ENCODE data around the gene DENND5B. TPM values are rescaled to one million over a fixed set of nuclear protein-coding genes. Genes with fewer than 3 reads are reported as not detected.

Gene DENND5B
- total and polyA plus RNA-seq, 4 donors: 4.5 to 23.1 (median 9.3) TPM

GRCh38 chr12:31594681-31595080 is 3.7 kb upstream of the DENND5B start:
- H3K27me3 ChIP-seq (ENCODE audit: control insufficient read depth in 4 of 4, insufficient read depth in 4 of 4, low read length in 3 of 4): no peaks in the 10 kb centered on the region
- no peaks in the 10 kb centered on the region for H3K36me3 ChIP-seq (ENCODE audit: control insufficient read depth in 4 of 4, insufficient read depth in 3 of 4, low read depth in 1 of 4, low read length in 3 of 4)
- no peak overlapping the region for H3K4me3 ChIP-seq (ENCODE audit: low read depth in 1 of 3, low read length in 3 of 3)
- H3K9ac ChIP-seq (ENCODE audit: low read depth in 1 of 2, low read length in 2 of 2): no peak overlapping the region
- TF ChIP-seq HNF4G (IDR thresholded peaks at IDR 0.05) (no peak), YY1 (IDR thresholded peaks at IDR 0.05) (no peak), GABPA (IDR thresholded peaks at IDR 0.05 in 1 of 2, conservative IDR thresholded peaks at IDR 0.05 in 1 of 2) (no peak), RAD21 (IDR thresholded peaks at IDR 0.05) (no peak), HNF4A (conservative IDR thresholded peaks at IDR 0.05) (no peak), JUND (IDR thresholded peaks at IDR 0.05) (no peak), RXRA (IDR thresholded peaks at IDR 0.05) (no peak), REST (IDR thresholded peaks at IDR 0.05) (no peak), TAF1 (conservative IDR thresholded peaks at IDR 0.05) (no peak), NR2F2 (IDR thresholded peaks at IDR 0.05) (no peak), ZBTB33 (IDR thresholded peaks at IDR 0.05) (no peak), SP1 (IDR thresholded peaks at IDR 0.05) (no peak), EGR1 (IDR thresholded peaks at IDR 0.05; ENCODE audit: low read depth in 2 of 2) (no peak), FOXA1 (IDR thresholded peaks at IDR 0.05) (no peak)
- TF ChIP-seq, protein P1, sequence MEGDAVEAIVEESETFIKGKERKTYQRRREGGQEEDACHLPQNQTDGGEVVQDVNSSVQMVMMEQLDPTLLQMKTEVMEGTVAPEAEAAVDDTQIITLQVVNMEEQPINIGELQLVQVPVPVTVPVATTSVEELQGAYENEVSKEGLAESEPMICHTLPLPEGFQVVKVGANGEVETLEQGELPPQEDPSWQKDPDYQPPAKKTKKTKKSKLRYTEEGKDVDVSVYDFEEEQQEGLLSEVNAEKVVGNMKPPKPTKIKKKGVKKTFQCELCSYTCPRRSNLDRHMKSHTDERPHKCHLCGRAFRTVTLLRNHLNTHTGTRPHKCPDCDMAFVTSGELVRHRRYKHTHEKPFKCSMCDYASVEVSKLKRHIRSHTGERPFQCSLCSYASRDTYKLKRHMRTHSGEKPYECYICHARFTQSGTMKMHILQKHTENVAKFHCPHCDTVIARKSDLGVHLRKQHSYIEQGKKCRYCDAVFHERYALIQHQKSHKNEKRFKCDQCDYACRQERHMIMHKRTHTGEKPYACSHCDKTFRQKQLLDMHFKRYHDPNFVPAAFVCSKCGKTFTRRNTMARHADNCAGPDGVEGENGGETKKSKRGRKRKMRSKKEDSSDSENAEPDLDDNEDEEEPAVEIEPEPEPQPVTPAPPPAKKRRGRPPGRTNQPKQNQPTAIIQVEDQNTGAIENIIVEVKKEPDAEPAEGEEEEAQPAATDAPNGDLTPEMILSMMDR (IDR thresholded peaks at IDR 0.05; ENCODE audit: low read depth, low read length, missing input control): no peak
- peaks cover 0 to 7% (median 2%) of the 10 kb centered on the region in 4 donors for H3K4me1 ChIP-seq (ENCODE audit: control insufficient read depth in 4 of 4, insufficient read depth in 4 of 4, low read length in 3 of 4)
- H3K27ac ChIP-seq (ENCODE audit: low read depth in 1 of 2, low read length in 2 of 2): no peak overlapping the region
- no peaks in the 10 kb centered on the region for H3K9me3 ChIP-seq (ENCODE audit: control insufficient read depth in 4 of 4, low read length in 3 of 4)
- 81% methylated on average over 5 of the region's 5 CpGs for WGBS
- DNase-seq (ENCODE audit: low spot score): no peak

DNA sequence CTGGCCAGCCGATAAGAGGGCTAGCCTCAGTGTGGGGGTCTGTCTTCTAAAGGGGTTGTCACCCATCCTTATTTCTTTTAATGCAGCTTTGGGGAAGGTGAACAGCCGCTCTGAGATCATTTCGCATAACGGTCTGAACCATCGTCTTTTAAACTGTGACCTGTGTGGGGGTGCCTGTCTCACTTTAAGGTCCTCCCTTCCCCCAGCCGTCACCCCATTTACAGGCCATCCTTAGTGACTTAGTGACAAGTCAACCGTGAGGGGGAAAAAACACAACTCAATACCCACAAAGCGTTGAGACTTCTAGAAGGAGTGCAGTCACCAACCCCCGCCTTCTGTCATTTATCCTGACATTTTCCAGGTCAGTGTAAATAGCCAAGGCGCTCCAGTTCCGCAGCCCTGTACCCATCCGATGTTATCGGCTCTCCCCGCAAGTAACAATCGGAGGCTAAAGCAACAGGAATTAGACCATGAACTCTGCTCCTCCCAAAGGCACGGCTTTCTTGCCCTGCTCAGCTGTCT is 505 bp upstream of the DENND5B start:
- H3K4me3 ChIP-seq (ENCODE audit: low read depth in 1 of 3, low read length in 3 of 3): peak overlapping the region; percentile 73 to 93 (median 77)
- H3K27me3 ChIP-seq (ENCODE audit: control insufficient read depth in 4 of 4, insufficient read depth in 4 of 4, low read length in 3 of 4): no peaks in the 10 kb centered on the region
- no peak for DNase-seq (ENCODE audit: low spot score)
- H3K36me3 ChIP-seq (ENCODE audit: control insufficient read depth in 4 of 4, insufficient read depth in 3 of 4, low read depth in 1 of 4, low read length in 3 of 4): no peaks in the 10 kb centered on the region
- H3K9ac ChIP-seq (ENCODE audit: low read depth in 1 of 2, low read length in 2 of 2): peak overlapping the region; percentile 10 to 77
- TF ChIP-seq RAD21 (IDR thresholded peaks at IDR 0.05): peak in 1 of 2 donors; percentile 42
- TF ChIP-seq RXRA (IDR thresholded peaks at IDR 0.05): peak in 1 of 2 donors; percentile 2
- no peak for TF ChIP-seq MAX (IDR thresholded peaks at IDR 0.05)
- no peak for TF ChIP-seq TAF1 (conservative IDR thresholded peaks at IDR 0.05)
- peak in 1 of 2 donors; percentile 5 for TF ChIP-seq HNF4A (conservative IDR thresholded peaks at IDR 0.05)
- TF ChIP-seq REST (IDR thresholded peaks at IDR 0.05): no peak
- TF ChIP-seq YY1 (IDR thresholded peaks at IDR 0.05): peak; percentile 26
- no peak for TF ChIP-seq FOXA2 (IDR thresholded peaks at IDR 0.05)
- no peak for TF ChIP-seq EGR1 (IDR thresholded peaks at IDR 0.05; ENCODE audit: low read depth in 2 of 2)
- TF ChIP-seq HNF4G (IDR thresholded peaks at IDR 0.05): no peak
- TF ChIP-seq NR2F2 (IDR thresholded peaks at IDR 0.05): peak; percentile 26
- WGBS: 2% methylated on average over 16 of the region's 16 CpGs
- peak overlapping the region; percentile 98 to 99 for H3K27ac ChIP-seq (ENCODE audit: low read depth in 1 of 2, low read length in 2 of 2)
- H3K4me1 ChIP-seq (ENCODE audit: control insufficient read depth in 4 of 4, insufficient read depth in 4 of 4, low read length in 3 of 4): peaks cover 2 to 19% (median 7%) of the 10 kb centered on the region in 4 donors
- H3K9me3 ChIP-seq (ENCODE audit: control insufficient read depth in 4 of 4, low read length in 3 of 4): no peaks in the 10 kb centered on the region

Measured in liver (tissue), 9 donors.